ENCODE results near the gene RS1.

The RS1 gene

DNA sequence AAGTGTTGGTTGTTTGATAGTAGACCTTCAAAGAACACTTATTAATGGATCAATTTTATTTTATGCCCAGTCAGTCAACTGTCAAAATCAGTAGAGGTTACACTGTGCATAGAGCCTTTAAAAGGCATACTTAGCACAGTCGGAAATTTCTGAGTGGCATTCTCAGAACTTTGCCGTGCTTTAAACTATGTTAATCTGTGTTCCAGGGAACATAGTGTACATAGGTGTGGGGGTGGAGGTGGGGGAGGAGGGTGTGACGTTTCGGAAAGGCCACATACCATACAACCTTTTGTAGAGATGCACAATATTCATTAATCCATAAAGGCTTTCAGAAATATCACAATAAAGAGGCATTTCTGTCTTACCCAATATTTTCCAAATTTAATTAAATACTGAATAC is 75.8 kb downstream of the RS1 start:
- no peak for DNase-seq

DNA sequence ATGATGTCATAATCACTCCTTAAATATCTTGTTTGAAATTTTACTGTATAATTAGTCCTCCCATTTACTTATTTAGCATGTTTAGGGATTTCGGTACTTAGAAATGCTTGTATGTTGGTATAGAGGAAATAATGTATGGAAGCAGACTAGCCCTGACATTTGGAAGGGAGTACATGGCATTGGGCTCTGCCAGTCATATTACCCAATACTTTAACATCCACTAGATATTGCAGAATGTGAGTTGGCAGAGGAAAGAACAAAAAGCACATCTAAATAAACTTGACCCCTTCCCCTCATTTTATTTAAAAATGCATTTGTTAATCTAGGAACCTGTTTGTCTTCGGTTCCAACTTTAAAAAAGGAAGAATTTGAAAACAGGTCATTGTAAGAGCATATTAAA is 77.8 kb downstream of the RS1 start:
- DNase-seq, result no peak

DNA sequence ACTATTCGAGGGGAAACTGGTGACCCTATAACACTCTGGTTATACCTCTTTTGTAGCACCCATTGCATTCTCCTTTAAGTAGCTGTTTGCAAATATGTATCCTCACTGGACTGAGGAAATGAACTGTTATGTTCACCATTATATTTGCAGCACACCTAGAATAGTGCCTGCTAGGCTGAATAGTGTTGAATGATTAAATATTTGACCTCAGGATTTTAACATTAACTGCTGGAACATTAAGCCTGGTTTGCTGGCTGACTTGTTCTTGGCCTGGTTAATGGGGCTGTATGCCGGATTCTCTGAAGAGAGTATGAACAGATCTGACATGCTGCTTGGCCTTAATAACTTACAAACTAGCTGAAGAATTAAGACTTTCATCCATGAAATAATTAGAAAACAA is 80.1 kb downstream of the RS1 start:
- DNase-seq, result no peak

Data from NCI-H69 (cell line).